Activated gamma-delta T cell treated with Interleukin-2 at 50 U/mL for 16 hours (primary cell): Measurements from ENCODE around the gene VPS18.

ENCODE experiments used
- DNase-seq: peaks from one replicate; pipeline ENCODE4 v3.0.0-alpha.2; 2020

The VPS18 gene

DNA sequence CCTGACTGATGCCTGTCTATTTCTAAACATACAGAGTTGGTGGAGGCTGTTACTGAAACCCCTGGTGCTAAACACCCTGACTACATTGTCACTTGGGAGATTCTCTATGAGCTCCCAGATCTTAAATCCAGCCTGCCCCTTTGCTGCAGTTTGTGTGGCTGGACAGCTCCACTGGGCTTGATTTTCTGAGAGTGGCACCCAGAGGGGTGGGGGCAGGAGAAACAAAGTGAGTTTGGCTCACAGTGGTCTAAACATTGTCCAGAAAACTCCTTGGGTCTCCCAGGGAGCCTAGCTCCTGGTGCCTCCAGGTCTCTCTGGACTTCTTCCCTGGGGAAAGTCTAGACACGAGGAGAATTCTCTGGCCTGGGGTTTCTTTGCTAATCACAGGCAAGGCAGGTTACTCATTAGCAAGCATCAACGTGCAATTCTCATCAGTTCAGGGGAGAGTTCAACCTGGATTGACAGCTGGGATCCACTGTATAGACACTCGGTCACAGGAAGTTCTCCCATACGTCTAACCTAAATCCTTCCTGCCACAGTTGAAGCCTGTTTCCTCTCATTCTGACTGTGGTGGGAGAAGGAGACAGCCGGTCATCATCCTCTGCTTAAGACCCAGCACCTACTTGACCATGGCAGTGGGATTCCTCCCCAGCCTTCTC is 27.8 kb downstream of the VPS18 start:
- DNase-seq: no peak

DNA sequence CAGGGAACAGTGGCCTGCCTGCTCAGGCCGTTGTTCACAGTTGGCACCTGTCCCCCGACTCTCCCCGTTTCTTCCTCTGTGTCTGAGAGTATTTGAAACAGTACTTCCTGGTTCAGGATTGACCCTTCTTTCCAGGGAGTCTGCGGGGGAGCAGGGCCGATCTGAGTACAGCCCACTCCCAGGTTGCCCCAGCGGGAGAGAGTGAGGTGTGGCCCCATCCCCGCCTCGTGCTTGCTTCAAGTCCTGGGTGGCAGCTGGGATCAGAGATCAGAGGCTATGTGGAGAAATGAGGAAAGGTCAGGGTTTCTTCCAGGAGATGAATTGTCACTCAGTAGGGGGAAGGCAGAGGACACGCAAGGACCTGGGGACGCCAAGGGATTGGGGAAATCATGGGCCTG is 28.4 kb downstream of the VPS18 start:
- no peak for DNase-seq

DNA sequence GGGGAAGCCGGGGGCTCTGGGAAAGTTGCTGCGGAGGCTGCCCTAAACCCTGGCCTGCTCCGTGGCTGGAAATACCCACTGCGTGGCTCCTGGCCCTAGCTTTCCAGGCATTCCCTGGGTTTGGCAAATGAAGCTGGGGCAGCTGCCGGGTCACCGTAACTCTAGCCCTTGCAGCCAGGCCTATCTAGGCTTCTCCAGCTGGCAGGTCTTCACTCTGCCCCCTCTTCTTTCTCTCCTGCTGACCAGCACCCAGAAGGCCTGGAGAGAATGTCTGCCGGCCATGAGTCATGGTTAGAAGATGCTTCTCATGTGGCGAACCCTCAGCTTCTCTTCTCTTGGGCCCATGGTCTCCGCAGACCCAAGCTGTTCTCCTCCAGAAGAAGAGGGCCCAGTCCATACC is 29.3 kb downstream of the VPS18 start:
- no peak for DNase-seq

DNA sequence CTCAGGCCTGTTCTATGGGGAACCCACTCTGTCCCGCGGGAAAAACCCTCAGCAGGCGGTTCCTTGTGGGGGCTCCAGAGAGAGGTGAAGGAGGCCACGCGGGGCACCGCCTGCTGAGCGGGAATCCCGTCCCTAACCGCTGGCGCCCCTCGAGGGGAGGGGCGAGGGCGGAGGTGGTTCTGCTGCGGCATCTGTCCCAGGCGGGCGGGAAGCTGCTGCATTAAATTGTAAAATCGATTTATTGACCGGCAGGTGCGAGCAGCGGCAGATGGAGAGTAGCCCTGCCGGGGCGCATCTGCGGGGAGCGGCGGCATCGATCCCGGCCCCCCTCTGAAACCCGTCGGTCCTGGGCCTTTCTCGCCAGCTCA is 31.2 kb downstream of the VPS18 start:
- DNase-seq: no peak

DNA sequence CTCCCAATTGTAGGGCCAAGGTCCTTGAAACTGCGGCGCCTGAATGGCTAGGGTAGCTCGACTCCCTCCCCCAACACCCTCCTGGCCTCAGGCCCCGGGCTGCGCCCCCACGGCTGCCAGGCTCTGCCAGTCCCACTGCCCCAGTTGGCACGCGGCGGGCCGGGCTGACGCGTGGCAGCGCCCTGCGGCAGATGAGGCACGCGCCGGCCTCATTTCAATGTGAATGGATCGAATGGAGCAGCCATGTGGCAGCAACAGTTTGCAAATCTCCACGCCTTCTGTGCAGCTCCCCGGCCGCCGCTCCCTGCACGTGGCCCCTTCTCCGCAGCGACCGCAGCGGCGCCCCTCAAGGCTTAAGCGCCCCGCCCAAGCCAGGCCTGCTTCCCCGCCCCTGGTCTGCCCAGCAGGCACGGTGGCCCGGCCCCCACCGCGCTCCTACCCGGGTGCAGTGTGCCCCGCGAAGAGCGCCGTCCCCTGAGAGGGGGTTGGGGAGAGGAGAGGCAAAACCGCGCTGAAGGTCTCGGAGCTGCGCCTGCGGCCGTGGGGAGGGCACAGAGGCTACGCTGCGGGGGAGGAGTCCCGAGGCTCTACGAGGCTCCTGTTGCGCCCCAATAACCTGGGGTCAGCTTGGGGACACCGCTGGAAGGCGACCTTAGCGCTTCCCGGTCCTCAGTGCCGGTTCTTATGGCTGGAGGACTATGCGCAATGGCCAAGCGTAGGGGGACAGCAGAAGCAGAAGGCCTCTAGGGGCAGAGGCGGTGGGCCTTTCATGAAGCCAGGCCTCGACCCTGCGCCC is 31.8 kb downstream of the VPS18 start:
- no peak for DNase-seq

DNA sequence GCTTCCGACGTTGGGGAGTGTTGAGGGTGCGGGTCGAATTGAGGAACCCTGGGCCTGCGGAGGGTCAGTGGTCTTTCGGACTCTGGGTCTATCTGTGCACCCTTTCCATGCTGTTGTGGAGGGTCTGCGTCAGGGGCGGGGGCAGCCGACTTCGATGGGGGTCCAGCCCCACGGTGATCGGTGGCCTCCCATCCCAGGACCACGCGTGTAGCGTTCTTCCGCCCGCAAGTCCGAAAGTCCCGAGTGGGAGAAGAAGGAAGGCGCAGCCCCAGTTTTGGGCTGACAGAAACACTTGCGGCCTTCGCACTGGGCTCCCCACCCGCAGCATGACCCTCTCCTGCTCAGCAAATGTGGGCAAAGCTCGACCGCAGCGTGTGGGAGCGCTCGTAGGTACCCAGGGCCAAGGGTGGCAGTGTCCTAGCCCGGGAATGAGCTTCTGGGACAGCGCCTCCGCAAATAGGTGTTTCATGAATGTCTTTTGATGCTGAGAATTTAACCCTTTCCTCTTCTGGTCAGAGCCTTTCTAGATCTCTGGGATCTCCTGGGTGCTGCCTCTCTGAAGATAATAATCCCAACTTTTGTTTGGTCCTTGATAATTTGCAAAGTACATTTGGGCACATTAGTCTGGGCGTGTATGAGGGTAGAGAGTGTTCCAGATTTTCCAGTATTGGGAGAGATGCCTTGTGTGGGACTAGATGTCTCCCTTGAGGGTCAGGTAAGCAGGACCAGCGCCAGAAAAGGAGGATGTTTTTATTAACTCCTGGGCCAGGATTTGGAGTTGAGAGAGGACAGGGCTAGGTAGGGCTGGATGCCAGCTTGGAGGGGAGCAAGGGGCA is 32.6 kb downstream of the VPS18 start:
- DNase-seq: no peak

DNA sequence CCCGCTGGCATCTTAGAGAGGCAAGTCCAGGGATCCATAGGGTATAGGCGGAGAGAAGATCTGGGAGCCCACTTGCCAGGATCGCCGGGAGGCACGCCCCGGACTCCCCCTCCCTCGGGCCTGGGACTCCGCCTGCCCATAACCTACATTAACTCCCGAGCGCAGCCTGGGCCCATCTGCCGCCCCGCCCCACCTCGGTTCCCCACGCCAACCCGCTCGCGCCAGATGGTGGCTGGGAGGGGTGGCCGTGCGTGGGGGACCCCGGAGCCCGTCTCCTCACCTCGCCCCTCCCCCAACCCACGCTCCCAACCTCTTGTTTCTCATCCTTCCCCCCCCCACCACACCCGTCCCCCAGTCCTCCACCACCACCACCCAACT is 33.2 kb downstream of the VPS18 start:
- DNase-seq: no peak

DNA sequence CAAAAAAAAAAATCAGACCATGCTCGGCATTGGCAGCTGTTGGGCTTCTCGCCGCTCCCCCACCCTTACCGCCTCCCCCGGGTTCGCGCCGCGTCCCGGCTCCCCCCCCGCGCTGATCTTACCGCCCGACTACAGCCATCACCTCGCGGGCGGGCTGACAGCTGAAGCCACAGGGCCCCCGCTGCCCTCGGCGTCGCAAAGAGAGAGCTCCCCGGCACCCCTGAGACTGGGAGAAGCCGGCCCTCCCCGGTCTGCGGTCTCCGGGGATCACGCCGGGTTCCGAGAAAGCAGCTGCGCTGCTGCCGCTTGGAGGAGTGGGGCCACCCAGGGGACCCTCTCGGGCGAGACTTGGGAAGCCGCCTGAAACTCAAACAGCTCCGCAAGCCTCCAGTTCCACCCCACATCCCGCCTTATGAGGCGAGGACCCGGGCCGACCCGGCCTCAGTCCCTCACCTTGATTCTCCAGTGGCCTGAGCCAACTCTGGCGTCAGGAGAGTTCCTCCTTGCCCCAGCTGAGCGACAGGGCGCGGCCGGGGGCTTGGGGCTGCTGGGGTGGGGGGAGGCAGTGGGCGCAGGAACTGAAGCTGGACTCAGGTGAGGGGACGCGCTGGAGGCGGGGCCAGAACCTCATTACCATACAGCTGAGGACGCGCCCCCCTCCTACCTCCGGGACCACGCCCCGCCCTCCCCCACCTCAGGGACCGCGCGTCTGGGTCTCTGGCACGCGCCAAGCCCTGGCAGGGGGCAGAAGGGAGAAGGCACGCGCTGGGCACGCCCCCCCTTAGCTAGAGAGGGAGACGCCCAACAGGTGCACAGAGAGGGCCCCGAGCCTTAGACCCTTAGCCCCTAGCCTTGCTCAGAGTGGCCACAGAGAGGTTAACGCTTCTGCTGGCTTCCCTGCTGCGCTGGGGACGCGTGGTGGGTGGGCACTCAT is 33.9 kb downstream of the VPS18 start:
- no peak for DNase-seq

DNA sequence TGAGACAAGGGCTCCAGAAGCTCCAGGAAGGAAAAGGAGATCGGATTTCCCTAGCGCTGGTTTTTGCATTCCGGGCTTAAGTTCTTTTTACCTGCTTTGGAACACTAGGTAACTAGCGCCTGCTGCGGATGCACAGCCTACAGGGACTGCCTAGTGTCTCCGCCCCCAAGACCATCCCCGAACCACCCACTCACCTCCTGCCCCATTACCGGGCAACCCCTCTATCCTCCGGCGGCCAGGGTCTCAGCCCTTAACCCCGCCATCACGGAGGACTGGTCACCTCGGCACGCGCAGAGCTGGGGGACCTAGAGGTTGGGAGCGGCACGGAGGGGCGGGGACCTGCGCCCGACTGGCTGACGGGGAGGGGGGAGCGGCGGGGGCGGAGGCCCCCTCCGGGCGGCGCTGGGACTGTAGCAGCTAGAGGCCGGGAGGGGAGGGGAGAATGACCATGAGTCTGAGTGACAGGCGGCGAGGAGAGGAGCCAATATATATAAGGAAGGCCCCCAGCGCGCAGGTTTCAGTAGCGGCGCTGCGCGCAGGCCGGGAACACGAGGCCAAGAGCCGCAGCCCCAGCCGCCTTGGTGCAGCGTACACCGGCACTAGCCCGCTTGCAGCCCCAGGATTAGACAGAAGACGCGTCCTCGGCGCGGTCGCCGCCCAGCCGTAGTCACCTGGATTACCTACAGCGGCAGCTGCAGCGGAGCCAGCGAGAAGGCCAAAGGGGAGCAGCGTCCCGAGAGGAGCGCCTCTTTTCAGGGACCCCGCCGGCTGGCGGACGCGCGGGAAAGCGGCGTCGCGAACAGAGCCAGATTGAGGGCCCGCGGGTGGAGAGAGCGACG is 34.8 kb downstream of the VPS18 start, which contains the start of gene DLL4:
TSS of gene DLL4 (plus strand) at position 520 of the 839 bp plus-strand sequence. CDS start 329 bp downstream, outside the sequence.
- DNase-seq: peak; percentile 28

DNA sequence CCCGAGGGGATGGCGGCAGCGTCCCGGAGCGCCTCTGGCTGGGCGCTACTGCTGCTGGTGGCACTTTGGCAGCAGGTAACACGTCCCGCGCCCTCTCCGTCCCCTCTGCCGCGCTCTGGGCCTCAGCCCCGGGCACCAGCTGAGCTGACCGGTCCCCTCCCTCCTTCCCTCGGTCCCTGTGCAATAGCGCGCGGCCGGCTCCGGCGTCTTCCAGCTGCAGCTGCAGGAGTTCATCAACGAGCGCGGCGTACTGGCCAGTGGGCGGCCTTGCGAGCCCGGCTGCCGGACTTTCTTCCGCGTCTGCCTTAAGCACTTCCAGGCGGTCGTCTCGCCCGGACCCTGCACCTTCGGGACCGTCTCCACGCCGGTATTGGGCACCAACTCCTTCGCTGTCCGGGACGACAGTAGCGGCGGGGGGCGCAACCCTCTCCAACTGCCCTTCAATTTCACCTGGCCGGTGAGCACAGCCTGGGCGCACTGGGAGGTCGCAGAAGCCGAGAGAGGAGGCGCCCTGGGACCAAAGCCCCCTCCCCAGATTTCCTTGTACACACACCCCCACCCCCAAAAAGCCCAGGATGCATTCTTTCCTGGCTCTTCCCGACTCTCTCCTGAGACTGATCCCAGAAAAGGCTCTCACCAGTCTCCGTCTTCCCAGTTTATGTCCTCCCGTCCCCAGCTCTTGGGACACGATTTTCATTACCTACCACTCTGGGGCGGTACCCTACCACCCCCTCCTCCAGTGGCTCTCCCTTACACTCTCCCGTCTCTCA is 35.6 kb downstream of the VPS18 start:
- no peak for DNase-seq

DNA sequence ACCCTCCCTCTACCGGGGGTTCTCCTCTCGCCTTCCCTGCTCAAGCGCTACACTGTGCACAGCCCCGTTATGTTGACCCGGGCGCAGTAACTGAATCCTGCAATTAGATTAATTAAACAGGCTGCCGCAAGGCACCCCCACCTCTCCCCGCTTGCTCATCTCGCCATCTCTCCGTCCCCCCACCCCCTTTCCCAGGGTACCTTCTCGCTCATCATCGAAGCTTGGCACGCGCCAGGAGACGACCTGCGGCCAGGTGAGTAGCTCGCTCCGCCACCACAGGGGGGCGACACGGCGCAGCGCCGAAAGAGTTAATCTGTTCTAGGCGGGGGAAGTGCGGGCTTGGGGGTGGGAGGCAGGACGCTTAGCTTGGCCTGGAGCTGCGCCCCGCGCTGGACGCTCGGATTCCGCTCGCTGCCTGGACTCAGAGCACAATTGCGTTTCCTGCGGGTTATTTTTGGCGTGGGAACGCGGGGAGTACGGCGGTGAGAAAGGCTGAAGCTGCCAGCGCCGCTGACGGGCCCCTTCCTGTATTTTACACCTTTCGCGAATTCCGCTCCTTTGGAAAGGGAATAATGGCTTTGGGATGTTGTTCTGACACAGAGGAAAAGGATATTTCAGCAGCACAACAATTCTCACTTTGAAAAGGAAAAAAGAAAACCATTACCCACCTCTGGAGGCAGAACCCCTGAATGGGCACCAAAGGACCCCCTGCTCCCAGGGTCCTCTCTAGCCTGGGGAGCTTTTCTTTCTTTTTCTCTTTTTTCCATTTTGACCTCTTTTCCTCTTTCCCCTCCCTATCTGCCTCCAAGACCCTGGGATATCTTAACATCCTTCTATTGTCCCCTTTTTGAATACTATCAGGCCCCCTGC is 36.4 kb downstream of the VPS18 start:
- peak; percentile 30 for DNase-seq

DNA sequence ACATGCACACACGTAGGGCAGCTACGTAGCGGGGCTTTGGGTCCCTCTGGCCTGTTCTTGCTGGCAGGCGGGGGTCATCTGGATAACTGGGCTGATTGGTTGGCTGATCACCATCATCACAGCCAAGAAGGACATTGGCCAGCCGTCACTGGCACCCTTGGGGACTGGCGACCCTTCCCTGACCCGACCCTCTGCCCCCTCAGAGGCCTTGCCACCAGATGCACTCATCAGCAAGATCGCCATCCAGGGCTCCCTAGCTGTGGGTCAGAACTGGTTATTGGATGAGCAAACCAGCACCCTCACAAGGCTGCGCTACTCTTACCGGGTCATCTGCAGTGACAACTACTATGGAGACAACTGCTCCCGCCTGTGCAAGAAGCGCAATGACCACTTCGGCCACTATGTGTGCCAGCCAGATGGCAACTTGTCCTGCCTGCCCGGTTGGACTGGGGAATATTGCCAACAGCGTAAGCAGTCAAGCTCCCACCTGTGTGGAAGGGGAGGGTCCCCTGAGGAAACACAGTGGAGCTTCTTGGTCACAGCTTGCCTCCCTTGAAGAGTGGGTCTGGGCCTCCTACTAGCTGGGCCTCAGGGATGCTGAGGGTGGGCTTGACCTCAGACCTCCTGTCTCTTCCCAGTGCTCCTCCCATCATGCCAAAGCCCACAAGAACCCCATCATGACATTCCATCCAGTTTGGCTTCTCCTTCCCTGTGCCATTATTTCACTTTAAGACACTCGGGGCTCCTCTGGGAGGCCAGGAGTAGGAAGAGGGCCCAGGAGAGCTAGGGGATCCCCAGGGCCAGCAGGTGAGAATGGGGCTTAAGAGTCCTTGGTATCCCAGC is 37.3 kb downstream of the VPS18 start:
- no peak for DNase-seq

DNA sequence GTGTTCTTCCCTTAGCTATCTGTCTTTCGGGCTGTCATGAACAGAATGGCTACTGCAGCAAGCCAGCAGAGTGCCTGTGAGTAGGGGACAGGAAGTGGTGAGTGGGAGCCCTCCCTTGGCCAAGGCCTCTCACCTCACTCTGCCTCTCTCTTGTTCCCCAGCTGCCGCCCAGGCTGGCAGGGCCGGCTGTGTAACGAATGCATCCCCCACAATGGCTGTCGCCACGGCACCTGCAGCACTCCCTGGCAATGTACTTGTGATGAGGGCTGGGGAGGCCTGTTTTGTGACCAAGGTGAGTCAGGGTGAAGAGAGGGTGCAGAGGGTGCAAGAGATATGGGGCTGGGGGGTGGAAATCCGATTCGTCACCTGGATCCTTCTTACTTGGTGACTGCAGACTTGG is 37.9 kb downstream of the VPS18 start:
- DNase-seq: no peak

DNA sequence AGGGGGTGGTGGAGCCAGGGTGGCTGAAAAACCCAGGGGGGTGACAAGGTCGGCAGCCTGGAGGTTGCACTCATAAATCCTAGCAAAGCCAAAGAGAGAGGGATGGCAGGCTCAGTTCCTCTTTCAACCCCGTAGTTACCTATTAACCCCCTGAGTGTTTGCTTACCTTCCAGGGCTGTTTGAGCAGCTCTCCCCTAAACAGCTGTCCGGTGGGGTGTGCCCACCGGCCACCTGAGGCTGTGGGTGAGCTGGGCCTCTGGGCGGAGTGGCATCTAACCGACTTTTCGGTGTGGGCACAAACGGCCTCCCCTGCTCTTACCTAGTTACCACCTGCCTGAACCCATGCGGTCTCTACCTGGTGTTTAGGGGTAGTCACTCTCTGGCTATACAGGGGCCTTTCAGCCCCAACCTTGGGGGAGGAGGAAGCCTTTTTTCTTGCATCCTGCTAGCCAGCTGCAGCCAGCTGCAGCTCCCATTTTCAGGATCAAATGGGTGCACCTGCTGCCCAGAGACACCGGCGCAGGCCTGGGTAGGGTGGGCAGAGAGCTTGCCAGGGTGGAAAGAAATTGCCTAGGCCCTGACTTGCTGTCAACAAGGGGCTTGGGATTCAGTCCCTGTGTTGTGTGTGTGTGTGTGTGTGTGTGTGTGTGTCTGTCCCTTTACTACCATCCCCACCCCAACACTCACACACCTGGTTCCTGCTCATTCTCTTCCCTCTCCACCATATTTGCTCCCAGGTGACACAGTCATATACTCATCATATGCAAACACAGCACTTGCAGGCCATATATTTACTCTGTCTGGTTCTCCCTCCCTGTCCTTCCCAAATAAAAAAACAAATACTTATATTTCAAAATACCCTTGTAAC is 38.6 kb downstream of the VPS18 start:
- no peak for DNase-seq

DNA sequence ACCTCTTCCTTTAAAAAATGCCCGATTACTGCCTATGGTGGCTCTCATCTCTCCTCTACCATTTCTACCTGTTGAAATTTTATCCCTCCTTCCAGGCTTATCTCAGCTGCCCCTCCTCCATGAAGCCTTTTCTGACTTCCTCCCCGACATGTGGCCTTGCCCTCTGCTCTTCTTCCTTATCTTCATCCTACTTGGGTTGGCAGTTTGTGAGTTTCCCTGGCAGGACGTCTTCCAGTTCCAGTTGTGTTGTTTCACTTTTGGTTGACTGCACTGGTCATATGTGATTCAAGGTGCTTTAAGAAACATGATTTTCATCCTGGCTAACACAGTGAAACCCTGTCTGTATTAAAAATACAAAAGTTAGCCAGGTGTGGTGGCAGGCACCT is 39.3 kb downstream of the VPS18 start:
- no peak for DNase-seq

DNA sequence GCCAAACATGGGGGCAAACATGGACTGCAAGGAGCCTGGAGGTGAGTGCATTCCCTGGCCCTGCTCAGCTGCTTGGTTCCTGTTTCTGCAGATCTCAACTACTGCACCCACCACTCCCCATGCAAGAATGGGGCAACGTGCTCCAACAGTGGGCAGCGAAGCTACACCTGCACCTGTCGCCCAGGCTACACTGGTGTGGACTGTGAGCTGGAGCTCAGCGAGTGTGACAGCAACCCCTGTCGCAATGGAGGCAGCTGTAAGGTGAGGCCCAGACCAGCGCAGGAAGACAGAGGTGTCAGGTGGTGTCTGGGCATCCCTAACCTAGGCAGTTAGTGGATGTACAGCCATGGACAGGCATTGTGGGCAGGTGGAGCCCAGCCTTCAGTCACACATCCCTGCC is 40.2 kb downstream of the VPS18 start:
- DNase-seq: no peak

DNA sequence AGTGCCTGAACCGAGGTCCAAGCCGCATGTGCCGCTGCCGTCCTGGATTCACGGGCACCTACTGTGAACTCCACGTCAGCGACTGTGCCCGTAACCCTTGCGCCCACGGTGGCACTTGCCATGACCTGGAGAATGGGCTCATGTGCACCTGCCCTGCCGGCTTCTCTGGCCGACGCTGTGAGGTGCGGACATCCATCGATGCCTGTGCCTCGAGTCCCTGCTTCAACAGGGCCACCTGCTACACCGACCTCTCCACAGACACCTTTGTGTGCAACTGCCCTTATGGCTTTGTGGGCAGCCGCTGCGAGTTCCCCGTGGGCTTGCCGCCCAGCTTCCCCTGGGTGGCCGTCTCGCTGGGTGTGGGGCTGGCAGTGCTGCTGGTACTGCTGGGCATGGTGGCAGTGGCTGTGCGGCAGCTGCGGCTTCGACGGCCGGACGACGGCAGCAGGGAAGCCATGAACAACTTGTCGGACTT is 42.0 kb downstream of the VPS18 start:
- DNase-seq: no peak
